22Rv1 (cell line): ENCODE data around the gene VAMP1.

Experiments used
- ZFX ChIP-seq: fragments of 450-650 bp; IDR thresholded peaks from 2 replicates; pipeline ENCODE4 v1.6.1; 2017; ENCODE audit warnings: antibody characterized with exemption, borderline replicate concordance
- TF ChIP-seq, protein P1 (sequence below): fragments of 450-650 bp; IDR thresholded peaks from 2 replicates; pipeline ENCODE4 v1.5.1; 2017; ENCODE audit warnings: mild to moderate bottlenecking

DNA sequence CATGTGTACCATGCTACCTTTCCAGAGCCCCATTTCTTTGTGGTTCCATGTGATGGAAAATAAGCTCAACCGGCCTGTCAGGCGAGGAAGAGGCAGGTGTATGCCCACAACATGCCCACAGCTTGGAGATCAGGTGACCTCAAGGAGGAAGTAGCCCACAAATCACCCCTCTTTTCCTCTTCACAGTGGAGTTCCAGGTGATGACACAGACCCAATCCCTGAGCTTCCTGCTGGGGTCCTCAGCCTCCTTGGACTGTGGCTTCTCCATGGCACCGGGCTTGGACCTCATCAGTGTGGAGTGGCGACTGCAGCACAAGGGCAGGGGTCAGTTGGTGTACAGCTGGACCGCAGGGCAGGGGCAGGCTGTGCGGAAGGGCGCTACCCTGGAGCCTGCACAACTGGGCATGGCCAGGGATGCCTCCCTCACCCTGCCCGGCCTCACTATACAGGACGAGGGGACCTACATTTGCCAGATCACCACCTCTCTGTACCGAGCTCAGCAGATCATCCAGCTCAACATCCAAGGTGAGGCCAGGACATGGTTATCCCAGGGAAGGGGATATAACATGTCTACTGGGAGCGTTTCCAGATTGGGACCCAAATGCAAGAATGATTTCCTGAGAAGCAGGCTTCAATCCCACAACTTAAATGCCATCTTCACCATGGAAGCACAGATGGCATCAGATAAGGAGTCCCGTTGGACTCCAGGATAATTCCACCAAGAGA, 13.1 kb downstream of the VAMP1 start:
- TF ChIP-seq, protein P1, sequence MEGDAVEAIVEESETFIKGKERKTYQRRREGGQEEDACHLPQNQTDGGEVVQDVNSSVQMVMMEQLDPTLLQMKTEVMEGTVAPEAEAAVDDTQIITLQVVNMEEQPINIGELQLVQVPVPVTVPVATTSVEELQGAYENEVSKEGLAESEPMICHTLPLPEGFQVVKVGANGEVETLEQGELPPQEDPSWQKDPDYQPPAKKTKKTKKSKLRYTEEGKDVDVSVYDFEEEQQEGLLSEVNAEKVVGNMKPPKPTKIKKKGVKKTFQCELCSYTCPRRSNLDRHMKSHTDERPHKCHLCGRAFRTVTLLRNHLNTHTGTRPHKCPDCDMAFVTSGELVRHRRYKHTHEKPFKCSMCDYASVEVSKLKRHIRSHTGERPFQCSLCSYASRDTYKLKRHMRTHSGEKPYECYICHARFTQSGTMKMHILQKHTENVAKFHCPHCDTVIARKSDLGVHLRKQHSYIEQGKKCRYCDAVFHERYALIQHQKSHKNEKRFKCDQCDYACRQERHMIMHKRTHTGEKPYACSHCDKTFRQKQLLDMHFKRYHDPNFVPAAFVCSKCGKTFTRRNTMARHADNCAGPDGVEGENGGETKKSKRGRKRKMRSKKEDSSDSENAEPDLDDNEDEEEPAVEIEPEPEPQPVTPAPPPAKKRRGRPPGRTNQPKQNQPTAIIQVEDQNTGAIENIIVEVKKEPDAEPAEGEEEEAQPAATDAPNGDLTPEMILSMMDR, result no peak
- TF ChIP-seq ZFX, result no peak
